CD14-positive monocyte (primary cell): Measurements from ENCODE around the gene DUOX2. TPM values are rescaled to one million over a fixed set of nuclear protein-coding genes. Genes with fewer than 3 reads are reported as not detected.

Source experiments
- DNase-seq, 3 donors: peaks; one replicate each; pipeline ENCODE4 v3.0.0-alpha.2; 2011 to 2022
- H2AFZ ChIP-seq: 2 replicates; pipeline ENCODE4 v1.6.0; 2012; ENCODE audit warnings: mild to moderate bottlenecking, low read depth, low read length, inconsistent platforms; ENCODE audit not compliant: insufficient read depth, poor library complexity, severe bottlenecking
- H3K27ac ChIP-seq, 2 donors: 1 replicate in 1 of 2; 2 replicates in 1 of 2; pipeline ENCODE4 v1.5.1; 2012 to 2013; ENCODE audit warnings: low read length in 2 of 2, control low read depth in 1 of 2, inconsistent platforms in 1 of 2, low read depth in 1 of 2, mild to moderate bottlenecking in 1 of 2
- H3K27me3 ChIP-seq, 2 donors: one replicate each; pipeline versions ENCODE4 v1.6.0 to v1.6.1; 2011 to 2013; ENCODE audit warnings: low read length in 2 of 2; ENCODE audit not compliant: control insufficient read depth in 2 of 2, insufficient read depth in 2 of 2
- H3K36me3 ChIP-seq, 2 donors: replicated peaks in 1 of 2; 1 replicate in 1 of 2; 2 replicates in 1 of 2; pipeline versions ENCODE4 v1.5.1 to v1.6.1; 2012 to 2013; ENCODE audit warnings: low read length in 2 of 2, control low read depth in 1 of 2, inconsistent platforms in 1 of 2, mild to moderate bottlenecking in 1 of 2; ENCODE audit not compliant: insufficient read depth in 2 of 2, control insufficient read depth in 1 of 2
- H3K4me1 ChIP-seq, 2 donors: 1 replicate in 1 of 2; 2 replicates in 1 of 2; pipeline versions ENCODE4 v1.5.1 to v1.6.1; 2012 to 2013; ENCODE audit warnings: low read length in 2 of 2, control low read depth in 1 of 2, inconsistent platforms in 1 of 2, mild to moderate bottlenecking in 1 of 2, moderate library complexity in 1 of 2; ENCODE audit not compliant: insufficient read depth in 2 of 2, control insufficient read depth in 1 of 2
- H3K4me2 ChIP-seq: replicated peaks from 2 replicates; pipeline ENCODE3; 2012; ENCODE audit warnings: low read length, moderate library complexity, mild to moderate bottlenecking; ENCODE audit not compliant: poor library complexity, severe bottlenecking; ENCODE audit errors: extremely low read depth
- H3K4me3 ChIP-seq, 3 experiments: fragments of 200-600 bp in 1 of 3; sonication (generic) in 1 of 3; replicated peaks in 1 of 3; 1 replicate in 2 of 3; 2 replicates in 1 of 3; pipeline ENCODE4 v1.5.1; 2011 to 2013; ENCODE audit warnings: low read length in 3 of 3, mild to moderate bottlenecking in 3 of 3, control low read depth in 2 of 3, low read depth in 2 of 3, inconsistent platforms in 1 of 3, moderate library complexity in 1 of 3
- H3K79me2 ChIP-seq: 2 replicates; pipeline ENCODE4 v1.6.0; 2012; ENCODE audit warnings: mild to moderate bottlenecking, control low read depth, inconsistent platforms, low read length, moderate library complexity; ENCODE audit not compliant: insufficient read depth
- H3K9ac ChIP-seq: 2 replicates; pipeline ENCODE4 v1.6.0; 2017; ENCODE audit warnings: low read length, mild to moderate bottlenecking; ENCODE audit not compliant: insufficient read depth, poor library complexity, severe bottlenecking
- H3K9me3 ChIP-seq, 2 donors: replicated peaks in 1 of 2; 1 replicate in 1 of 2; 2 replicates in 1 of 2; pipeline versions ENCODE4 v1.5.1 to v1.6.1; 2012 to 2013; ENCODE audit warnings: low read length in 2 of 2, control low read depth in 1 of 2; ENCODE audit not compliant: control insufficient read depth in 1 of 2, insufficient read depth in 1 of 2
- H4K20me1 ChIP-seq: 2 replicates; pipeline ENCODE4 v1.6.0; 2012; ENCODE audit warnings: mild to moderate bottlenecking, low read length, control low read depth, moderate library complexity; ENCODE audit not compliant: insufficient read depth
- H3K27ac Mint-ChIP-seq, 7 donors: one replicate each; pipeline ENCODE4 v1.8.0; 2020; ENCODE audit warnings: mild to moderate bottlenecking in 7 of 7, mixed read lengths in 7 of 7, moderate library complexity in 6 of 7, inconsistent platforms in 2 of 7
- H3K27me3 Mint-ChIP-seq, 3 donors: one replicate each; pipeline ENCODE4 v1.8.0; 2021 to 2022; ENCODE audit warnings: low read depth in 3 of 3, mild to moderate bottlenecking in 3 of 3, mixed read lengths in 3 of 3, moderate library complexity in 3 of 3, inconsistent platforms in 1 of 3
- H3K36me3 Mint-ChIP-seq, 2 donors: one replicate each; pipeline ENCODE4 v1.8.0; 2020; ENCODE audit warnings: mixed read lengths in 2 of 2, inconsistent platforms in 1 of 2, mild to moderate bottlenecking in 1 of 2
- H3K4me1 Mint-ChIP-seq: one replicate; pipeline ENCODE4 v1.8.0; 2020; ENCODE audit warnings: mild to moderate bottlenecking, mixed read lengths
- H3K4me3 Mint-ChIP-seq, 2 donors: one replicate each; pipeline ENCODE4 v1.8.0; 2020; ENCODE audit warnings: mild to moderate bottlenecking in 2 of 2, mixed read lengths in 2 of 2, moderate library complexity in 1 of 2
- H3K9me3 Mint-ChIP-seq, 7 donors: one replicate each; pipeline ENCODE4 v1.8.0; 2020 to 2022; ENCODE audit warnings: mixed read lengths in 7 of 7, mild to moderate bottlenecking in 6 of 7, moderate library complexity in 6 of 7, inconsistent platforms in 2 of 7
- CTCF ChIP-seq: fragments of 200-600 bp; IDR thresholded peaks from one replicate; pipeline ENCODE4 v1.8.0; 2022; ENCODE audit warnings: antibody characterized with exemption, mild to moderate bottlenecking
- WGBS: methylation state at CpG from one replicate; pipeline ENCODE4 v1.1.5; 2013; ENCODE audit warnings: missing lambda C conversion rate; ENCODE audit not compliant: insufficient coverage; 5-methylcytosine and 5-hydroxymethylcytosine counted together
- intact Hi-C, 2 donors: fragments of 100-400 bp; cut with micrococcal nuclease; formaldehyde crosslinking; loops; one replicate each; pipeline versions ENCODE4 v1.15.0 to v1.15.1; 2023
- polyA plus RNA-seq, 3 donors: library from polyadenylated mRNA; depleted of rRNA in 1 of 3; unstranded in 2 of 3; stranded (reverse) in 1 of 3; fragments of 300-500 nt in 2 of 3; fragments of >200 nt in 1 of 3; fragmentation: Illumina TruSeq in 2 of 3; gene quantifications; 1 replicate in 2 of 3; 2 replicates in 1 of 3; pipeline ENCODE4 v1.2.3, GENCODE V29; 2012 to 2021

DUOX2 gene
- polyA plus RNA-seq, 3 donors = 0.01 TPM; not detected in 2

- Histone ChIP-seq H3K4me1 (peaks cover 28 to 39% of the 10 kb centered on the region in 2 donors), H3K79me2 (no peaks in the 10 kb centered on the region), H3K9me3 (peaks cover 5 to 55% of the 10 kb centered on the region in 2 donors), H3K27me3 (peaks cover 56 to 66% of the 10 kb centered on the region in 2 donors), H2AFZ (no peak overlapping the region), H3K4me2 (no peak overlapping the region), H3K36me3 (no peaks in the 10 kb centered on the region), H3K4me3 (no peak overlapping the region), H3K27ac (no peak overlapping the region), H3K9ac (no peak overlapping the region), H4K20me1 (no peaks in the 10 kb centered on the region)
- no peak for DNase-seq
- no peak for TF ChIP-seq CTCF
- Mint-ChIP-seq H3K4me1 (peaks cover 47% of the 10 kb centered on the region), H3K4me3 (peak overlapping the region in 1 of 2 donors; percentile 94), H3K9me3 (peaks cover 0 to 26% (median 14%) of the 10 kb centered on the region in 7 donors), H3K36me3 (peaks cover 0 to 10% of the 10 kb centered on the region in 2 donors), H3K27ac (no peak overlapping the region), H3K27me3 (peaks cover 65 to 79% (median 72%) of the 10 kb centered on the region in 3 donors)
- WGBS = 7% methylated on average over 9 of the region's 19 CpGs
- intact Hi-C loops = no loop called here
These were observed 2.1 kb upstream of the DUOX2 start for GRCh38 chr15:45116006-45116481.

GRCh38 chr15:45115312-45115820 lies 1.4 kb upstream of the DUOX2 start:
- Mint-ChIP-seq H3K36me3 (peaks cover 0 to 11% of the 10 kb centered on the region in 2 donors), H3K4me3 (peak overlapping the region in 1 of 2 donors; percentile 94), H3K27me3 (peaks cover 69 to 81% (median 75%) of the 10 kb centered on the region in 3 donors), H3K4me1 (peaks cover 47% of the 10 kb centered on the region), H3K9me3 (peaks cover 0 to 26% (median 16%) of the 10 kb centered on the region in 7 donors), H3K27ac (no peak overlapping the region)
- Histone ChIP-seq H3K4me3 (no peak overlapping the region), H3K27me3 (peaks cover 61 to 70% of the 10 kb centered on the region in 2 donors), H3K4me2 (no peak overlapping the region), H3K36me3 (no peaks in the 10 kb centered on the region), H3K9ac (no peak overlapping the region), H3K9me3 (peaks cover 5 to 58% of the 10 kb centered on the region in 2 donors), H4K20me1 (no peaks in the 10 kb centered on the region), H3K4me1 (peaks cover 28 to 39% of the 10 kb centered on the region in 2 donors), H3K79me2 (no peaks in the 10 kb centered on the region), H2AFZ (no peak overlapping the region), H3K27ac (no peak overlapping the region)
- 74% methylated on average over 5 of the region's 7 CpGs for WGBS
- no peak for TF ChIP-seq CTCF
- intact Hi-C loops = no loop called here
- DNase-seq = no peak
